HFFc6 (cell line): ENCODE results near the gene FARP1. TPM values are rescaled to one million over a fixed set of nuclear protein-coding genes. Genes with fewer than 3 reads are reported as not detected.

ENCODE experiments used
- DNase-seq: peaks from one replicate; pipeline ENCODE4 v3.0.0-alpha.2; 2018
- H3K27ac Mint-ChIP-seq: 2 replicates; pipeline ENCODE4 v1.8.0; 2020; ENCODE audit warnings: mild to moderate bottlenecking, mixed read lengths
- H3K27me3 Mint-ChIP-seq: 2 replicates; pipeline ENCODE4 v1.8.0; 2021; ENCODE audit warnings: mild to moderate bottlenecking, moderate library complexity, mixed read lengths; ENCODE audit not compliant: insufficient read depth
- H3K36me3 Mint-ChIP-seq: 2 replicates; pipeline ENCODE4 v1.8.0; 2021; ENCODE audit warnings: low read depth, mixed read lengths
- H3K4me1 Mint-ChIP-seq: 2 replicates; pipeline ENCODE4 v1.8.0; 2020; ENCODE audit warnings: low read depth, mixed read lengths
- H3K4me3 Mint-ChIP-seq: 2 replicates; pipeline ENCODE4 v1.8.0; 2020; ENCODE audit warnings: mild to moderate bottlenecking, moderate library complexity, mixed read lengths
- H3K9me3 Mint-ChIP-seq: 2 replicates; pipeline ENCODE4 v1.8.0; 2020; ENCODE audit warnings: mild to moderate bottlenecking, mixed read lengths
- total RNA-seq, 6 experiments: library from RNA; stranded (reverse); fragmentation: NEBNext Ultra II Directional; extraction: Animal tissue kit (Norgen Biotek cat#: 25700); gene quantifications; 2 replicates in 1 of 6; 3 replicates in 5 of 6; pipeline ENCODE4 v1.2.3, GENCODE V29; 2021
- TF ChIP-seq, protein P1 (sequence below): fragments of 200-600 bp; sonication (generic); IDR thresholded peaks from 2 replicates; pipeline ENCODE4 v1.5.0; 2021; ENCODE audit warnings: antibody characterized with exemption, mild to moderate bottlenecking

The FARP1 gene
- total RNA-seq, 6 experiments from 2014 or later: 140 to 181 (median 150) TPM

DNA sequence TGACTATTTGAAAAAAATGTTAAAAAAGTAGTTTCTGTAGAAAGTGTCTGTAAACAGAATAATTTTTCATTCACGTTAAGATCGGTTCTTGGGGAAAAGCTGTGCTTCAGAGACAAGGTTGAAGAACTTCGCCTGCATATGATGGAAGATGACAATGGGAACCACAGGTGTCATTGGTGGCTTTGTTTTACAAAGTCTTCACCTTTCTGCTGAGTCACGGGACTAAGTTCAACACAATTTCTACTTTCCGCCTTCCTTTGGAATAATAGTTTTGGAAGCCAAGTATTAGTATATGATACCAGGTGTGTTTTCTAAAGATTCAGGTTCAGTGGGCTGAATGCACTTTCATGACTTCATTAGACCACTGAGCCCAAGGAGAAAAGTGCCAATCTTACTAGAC lies 189.8 kb downstream of the FARP1 start:
- H3K9me3 Mint-ChIP-seq: no peaks in the 10 kb centered on the region; the same call in 1 of the 2 replicates
- no peak overlapping the region for H3K4me3 Mint-ChIP-seq
- DNase-seq: no peak
- peaks cover 20% of the 10 kb centered on the region for H3K4me1 Mint-ChIP-seq
- TF ChIP-seq, protein P1, sequence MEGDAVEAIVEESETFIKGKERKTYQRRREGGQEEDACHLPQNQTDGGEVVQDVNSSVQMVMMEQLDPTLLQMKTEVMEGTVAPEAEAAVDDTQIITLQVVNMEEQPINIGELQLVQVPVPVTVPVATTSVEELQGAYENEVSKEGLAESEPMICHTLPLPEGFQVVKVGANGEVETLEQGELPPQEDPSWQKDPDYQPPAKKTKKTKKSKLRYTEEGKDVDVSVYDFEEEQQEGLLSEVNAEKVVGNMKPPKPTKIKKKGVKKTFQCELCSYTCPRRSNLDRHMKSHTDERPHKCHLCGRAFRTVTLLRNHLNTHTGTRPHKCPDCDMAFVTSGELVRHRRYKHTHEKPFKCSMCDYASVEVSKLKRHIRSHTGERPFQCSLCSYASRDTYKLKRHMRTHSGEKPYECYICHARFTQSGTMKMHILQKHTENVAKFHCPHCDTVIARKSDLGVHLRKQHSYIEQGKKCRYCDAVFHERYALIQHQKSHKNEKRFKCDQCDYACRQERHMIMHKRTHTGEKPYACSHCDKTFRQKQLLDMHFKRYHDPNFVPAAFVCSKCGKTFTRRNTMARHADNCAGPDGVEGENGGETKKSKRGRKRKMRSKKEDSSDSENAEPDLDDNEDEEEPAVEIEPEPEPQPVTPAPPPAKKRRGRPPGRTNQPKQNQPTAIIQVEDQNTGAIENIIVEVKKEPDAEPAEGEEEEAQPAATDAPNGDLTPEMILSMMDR: no peak
- peaks cover 35% of the 10 kb centered on the region for H3K36me3 Mint-ChIP-seq
- H3K27me3 Mint-ChIP-seq: no peaks in the 10 kb centered on the region; the same call in none of the 2 replicates
- no peak overlapping the region for H3K27ac Mint-ChIP-seq

DNA sequence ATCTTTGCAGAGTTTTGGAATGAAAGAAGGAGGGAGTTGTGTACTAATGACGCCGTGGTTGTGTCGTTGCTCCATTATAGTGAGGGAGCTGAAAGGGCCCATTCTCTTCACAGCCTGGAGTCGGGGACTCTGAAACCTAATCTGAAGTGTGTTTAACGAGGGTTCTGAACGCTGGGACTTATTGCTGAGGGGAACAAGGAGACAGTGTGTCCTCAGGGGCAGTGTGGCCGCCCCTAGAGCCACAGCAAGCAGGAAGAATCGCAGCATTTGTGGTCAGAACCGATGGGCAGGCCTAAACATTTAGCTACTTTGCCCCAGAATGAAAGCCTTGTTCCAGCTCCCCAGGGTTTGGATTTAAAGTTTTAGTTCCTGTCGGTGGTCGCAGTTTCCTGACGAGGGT lies 190.6 kb downstream of the FARP1 start:
- Mint-ChIP-seq H3K9me3 (no peaks in the 10 kb centered on the region; the same call in 1 of the 2 replicates), H3K27me3 (no peaks in the 10 kb centered on the region; the same call in none of the 2 replicates), H3K36me3 (peaks cover 32% of the 10 kb centered on the region), H3K27ac (no peak overlapping the region), H3K4me1 (peaks cover 12% of the 10 kb centered on the region), H3K4me3 (no peak overlapping the region)
- TF ChIP-seq, protein P1: no peak
- no peak for DNase-seq

DNA sequence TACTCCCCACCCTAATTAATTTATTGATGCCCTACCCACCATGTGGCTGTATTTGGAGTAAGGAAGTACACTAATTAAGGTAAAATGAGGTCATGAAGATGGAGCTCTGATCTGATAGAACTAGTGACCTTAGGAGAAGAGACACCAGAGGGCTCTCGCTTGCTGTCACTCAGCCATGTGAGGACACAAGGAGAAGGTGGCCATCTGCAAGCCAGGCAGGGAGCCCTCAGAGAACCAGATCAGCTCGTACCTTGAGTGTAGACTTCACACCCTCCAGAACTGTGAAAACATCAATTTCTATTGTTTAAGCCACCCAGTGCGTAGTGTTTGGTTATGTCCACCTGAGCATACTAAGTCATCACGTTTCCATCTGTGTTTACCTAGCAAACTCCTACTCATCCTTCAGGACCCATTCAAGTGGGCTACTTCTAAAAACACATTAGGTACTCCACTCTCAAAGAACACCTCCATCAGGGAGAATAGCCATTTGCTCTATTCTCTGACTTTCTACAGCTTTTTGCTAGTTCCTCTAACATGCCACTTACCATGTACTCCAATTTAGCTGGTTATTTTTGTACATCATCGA lies 191.8 kb downstream of the FARP1 start:
- Mint-ChIP-seq H3K4me3 (no peak overlapping the region), H3K27me3 (peaks cover 6% of the 10 kb centered on the region), H3K9me3 (no peaks in the 10 kb centered on the region; the same call in 1 of the 2 replicates), H3K4me1 (peaks cover 13% of the 10 kb centered on the region), H3K36me3 (peaks cover 32% of the 10 kb centered on the region), H3K27ac (no peak overlapping the region)
- no peak for DNase-seq
- TF ChIP-seq, protein P1: no peak

- TF ChIP-seq, protein P1: no peak
These were observed 192.8 kb downstream of the FARP1 start for GRCh38 chr13:98335721-98336120.

DNA sequence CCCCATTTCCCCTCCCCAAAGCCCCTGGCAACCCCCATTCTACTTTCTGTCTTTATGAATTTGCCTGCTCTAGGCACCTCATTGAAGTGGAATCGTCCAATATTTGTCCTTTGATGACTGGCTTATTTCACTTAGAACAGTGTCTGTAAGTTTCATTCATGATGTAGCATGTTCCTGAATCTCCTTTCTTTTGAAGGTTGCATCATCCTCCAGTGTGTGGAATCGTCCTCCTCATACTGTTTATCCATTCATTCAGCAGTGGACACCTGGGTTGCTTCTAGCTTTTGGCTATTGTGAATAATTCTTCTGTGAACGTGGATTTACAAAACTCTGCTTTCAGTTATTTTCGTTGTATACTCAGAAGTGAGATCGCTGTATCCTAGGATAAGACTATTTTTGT lies 195.4 kb downstream of the FARP1 start:
- H3K27me3 Mint-ChIP-seq: peaks cover 6% of the 10 kb centered on the region
- no peak overlapping the region for H3K27ac Mint-ChIP-seq

More at GRCh38 chr13:98335721-98336120, 192.8 kb downstream of the FARP1 start:
- DNase-seq: no peak
- Mint-ChIP-seq H3K27me3 (peaks cover 6% of the 10 kb centered on the region), H3K4me3 (no peak overlapping the region), H3K27ac (no peak overlapping the region), H3K36me3 (peaks cover 27% of the 10 kb centered on the region), H3K9me3 (no peaks in the 10 kb centered on the region; the same call in 1 of the 2 replicates), H3K4me1 (0 out of 2 replicates have a peak, but pooled peaks cover 5% of the 10 kb centered on the region)

More for the DNA sequence above, 195.4 kb downstream of the FARP1 start:
- no peaks in the 10 kb centered on the region; the same call in 1 of the 2 replicates for H3K9me3 Mint-ChIP-seq
- peaks cover 27% of the 10 kb centered on the region for H3K36me3 Mint-ChIP-seq
- no peak overlapping the region for H3K4me3 Mint-ChIP-seq
- 0 out of 2 replicates have a peak, but pooled peaks cover 5% of the 10 kb centered on the region for H3K4me1 Mint-ChIP-seq
- TF ChIP-seq, protein P1: no peak
- DNase-seq: no peak
